ENCODE measurements around the gene PPP1R10. TPM values are rescaled to one million over a fixed set of nuclear protein-coding genes. Genes with fewer than 3 reads are reported as not detected.

The PPP1R10 gene
- total RNA-seq, 1 experiment from 2014 or later = 103 TPM

DNA sequence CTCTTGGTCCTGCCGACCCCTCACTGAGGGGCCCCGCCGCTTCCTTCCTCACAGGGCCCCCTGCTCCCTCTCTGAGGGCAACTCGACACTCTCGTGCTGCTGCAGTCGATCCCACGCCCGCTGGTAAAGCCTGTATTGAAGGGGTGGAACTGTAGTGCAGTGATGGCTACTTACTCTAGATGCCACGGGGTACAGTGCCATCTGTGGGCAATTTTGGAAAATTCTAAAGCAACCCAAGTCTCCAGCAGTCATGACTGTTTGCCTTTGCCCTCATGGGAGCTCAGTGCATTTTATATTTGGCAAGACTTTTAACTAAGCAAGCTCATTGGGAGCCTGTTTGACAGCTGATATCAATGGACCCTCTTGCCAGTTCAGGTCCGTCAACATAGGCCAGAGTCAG lies 23.4 kb upstream of the PPP1R10 start:
- ChIA-PET CTCF (interaction anchor here (0.6 kb wide), 2 partner anchors 26 to 43 kb away, joined by 3 to 4 read pairs; no protein-coding TSS in a partner anchor), POLR2A (interaction anchor here (2.0 to 2.3 kb wide), 2 partner anchors 13 to 22 kb away, joined by 4 to 11 read pairs; partner anchors contain the start of genes MRPS18B and PPP1R10)
- Mint-ChIP-seq H3K9me3 (ENCODE audit: unreplicated experiment) (no peaks in the 10 kb centered on the region), H3K27ac (ENCODE audit: low read depth, unreplicated experiment) (no peak overlapping the region), H3K4me1 (ENCODE audit: insufficient read depth, unreplicated experiment) (peaks cover 1% of the 10 kb centered on the region), H3K36me3 (ENCODE audit: insufficient read depth, unreplicated experiment) (peaks cover 20% of the 10 kb centered on the region), H3K4me3 (ENCODE audit: unreplicated experiment) (no peak overlapping the region), H3K27me3 (ENCODE audit: insufficient read depth, unreplicated experiment) (no peaks in the 10 kb centered on the region)
- BruUV-seq (replicated peaks) = no TSS peak
- DNase-seq (ENCODE audit: unreplicated experiment) = peak; percentile 9
- intact Hi-C loops (cut with micrococcal nuclease) = no loop called here
- TF ChIP-seq, protein P1, sequence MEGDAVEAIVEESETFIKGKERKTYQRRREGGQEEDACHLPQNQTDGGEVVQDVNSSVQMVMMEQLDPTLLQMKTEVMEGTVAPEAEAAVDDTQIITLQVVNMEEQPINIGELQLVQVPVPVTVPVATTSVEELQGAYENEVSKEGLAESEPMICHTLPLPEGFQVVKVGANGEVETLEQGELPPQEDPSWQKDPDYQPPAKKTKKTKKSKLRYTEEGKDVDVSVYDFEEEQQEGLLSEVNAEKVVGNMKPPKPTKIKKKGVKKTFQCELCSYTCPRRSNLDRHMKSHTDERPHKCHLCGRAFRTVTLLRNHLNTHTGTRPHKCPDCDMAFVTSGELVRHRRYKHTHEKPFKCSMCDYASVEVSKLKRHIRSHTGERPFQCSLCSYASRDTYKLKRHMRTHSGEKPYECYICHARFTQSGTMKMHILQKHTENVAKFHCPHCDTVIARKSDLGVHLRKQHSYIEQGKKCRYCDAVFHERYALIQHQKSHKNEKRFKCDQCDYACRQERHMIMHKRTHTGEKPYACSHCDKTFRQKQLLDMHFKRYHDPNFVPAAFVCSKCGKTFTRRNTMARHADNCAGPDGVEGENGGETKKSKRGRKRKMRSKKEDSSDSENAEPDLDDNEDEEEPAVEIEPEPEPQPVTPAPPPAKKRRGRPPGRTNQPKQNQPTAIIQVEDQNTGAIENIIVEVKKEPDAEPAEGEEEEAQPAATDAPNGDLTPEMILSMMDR (IDR thresholded peaks at IDR 0.05; ENCODE audit: unreplicated experiment) = no peak

DNA sequence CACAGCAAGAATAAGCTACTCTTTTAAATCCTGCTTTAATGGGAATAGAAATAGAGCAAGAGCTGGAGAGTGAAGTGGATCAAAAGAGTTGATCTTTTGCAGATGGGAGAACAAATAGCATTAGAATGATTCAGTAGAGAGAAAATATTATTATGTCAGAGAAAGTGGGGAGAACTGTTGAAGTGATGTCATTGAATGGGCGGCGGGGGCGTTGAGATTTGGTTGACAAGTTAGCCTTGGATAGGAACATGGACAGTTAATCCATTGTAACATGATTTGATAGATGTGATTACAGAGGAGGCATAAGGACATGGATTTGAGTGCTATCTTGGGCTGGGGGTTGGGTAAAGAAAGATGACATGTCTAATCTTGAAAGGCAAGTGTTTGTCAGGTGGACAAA lies 18.8 kb upstream of the PPP1R10 start:
- POLR2A ChIA-PET = interaction anchor here (1.7 kb wide), 1 partner anchor 9 kb away, joined by 7 read pairs; the partner anchor contains the start of gene ATAT1
- intact Hi-C loops (cut with micrococcal nuclease) = no loop called here

DNA sequence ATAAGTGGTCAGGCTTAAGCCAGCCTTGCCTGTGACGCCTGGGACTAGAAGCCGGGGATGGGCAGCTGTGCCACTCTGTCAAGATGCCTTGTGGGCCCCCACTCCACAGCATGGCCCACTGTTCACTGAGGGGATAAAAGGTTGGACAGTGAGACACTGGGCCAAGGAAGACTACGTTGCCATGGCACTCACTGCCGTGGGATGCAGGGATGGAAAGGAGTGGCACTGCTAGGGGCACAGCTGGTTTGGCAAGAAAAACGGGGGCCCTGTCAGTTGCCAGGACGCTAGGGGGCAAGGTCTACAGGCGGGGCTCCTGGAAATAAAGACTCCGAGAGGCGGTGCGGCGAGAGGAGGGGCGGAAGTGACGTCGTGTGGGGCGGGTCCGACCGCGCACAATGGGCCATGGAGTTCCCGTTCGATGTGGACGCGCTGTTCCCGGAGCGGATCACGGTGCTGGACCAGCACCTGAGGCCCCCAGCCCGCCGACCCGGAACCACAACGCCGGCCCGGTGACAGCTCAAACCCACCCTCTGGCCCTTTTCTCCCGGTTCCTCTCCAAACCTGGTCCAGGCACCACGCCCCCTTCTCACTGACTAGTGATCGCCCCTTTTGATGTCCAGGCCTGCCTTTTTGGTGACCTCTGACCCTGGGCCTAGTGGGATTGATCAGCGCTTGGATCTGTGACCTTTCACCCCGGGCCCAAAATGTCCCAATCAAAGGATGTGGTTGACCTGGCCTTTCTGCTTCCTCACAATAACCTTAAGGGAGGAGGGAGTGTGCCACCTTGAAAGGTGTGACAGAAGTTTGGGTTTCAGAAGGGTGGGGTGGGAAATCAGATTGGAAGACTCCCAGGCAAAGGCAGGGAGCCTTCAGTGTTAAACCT lies 9.7 kb upstream of the PPP1R10 start, which contains the start of gene ATAT1:
Gene ATAT1 (plus strand): TSS at position 391 of the 883 bp plus-strand sequence.
- Mint-ChIP-seq H3K9me3 (ENCODE audit: unreplicated experiment) (no peaks in the 10 kb centered on the region), H3K27ac (ENCODE audit: low read depth, unreplicated experiment) (peak within 1 kb of the TSS; percentile 93), H3K4me1 (ENCODE audit: insufficient read depth, unreplicated experiment) (peaks cover 7% of the 10 kb centered on the region), H3K36me3 (ENCODE audit: insufficient read depth, unreplicated experiment) (peaks cover 81% of the 10 kb centered on the region), H3K4me3 (ENCODE audit: unreplicated experiment) (peak within 1 kb of the TSS; percentile 82), H3K27me3 (ENCODE audit: insufficient read depth, unreplicated experiment) (no peaks in the 10 kb centered on the region)
- peak; percentile 41 for DNase-seq (ENCODE audit: unreplicated experiment)
- ChIA-PET CTCF (interaction anchor here (0.6 to 1.2 kb wide), 3 partner anchors 104 to 213 kb away, joined by 3 to 5 read pairs (median 3); no protein-coding TSS in a partner anchor), POLR2A (interaction anchor here (0.9 to 3.7 kb wide), 6 partner anchors 8 to 95 kb away, joined by 3 to 40 read pairs (median 8); partner anchors contain the start of genes MRPS18B and PPP1R10)
- TF ChIP-seq, protein P1 (IDR thresholded peaks at IDR 0.05; ENCODE audit: unreplicated experiment) = peak; percentile 20
- BruUV-seq (replicated peaks) = TSS peak; percentile 16
- intact Hi-C loops (cut with micrococcal nuclease) = no loop called here

More for the DNA sequence above, 18.8 kb upstream of the PPP1R10 start:
- no TSS peak for BruUV-seq (replicated peaks)
- Mint-ChIP-seq H3K4me1 (ENCODE audit: insufficient read depth, unreplicated experiment) (no peaks in the 10 kb centered on the region), H3K27me3 (ENCODE audit: insufficient read depth, unreplicated experiment) (no peaks in the 10 kb centered on the region), H3K4me3 (ENCODE audit: unreplicated experiment) (no peak overlapping the region), H3K27ac (ENCODE audit: low read depth, unreplicated experiment) (no peak overlapping the region), H3K9me3 (ENCODE audit: unreplicated experiment) (no peaks in the 10 kb centered on the region), H3K36me3 (ENCODE audit: insufficient read depth, unreplicated experiment) (peaks cover 23% of the 10 kb centered on the region)
- no peak for DNase-seq (ENCODE audit: unreplicated experiment)
- CTCF ChIA-PET = no interaction called here
- TF ChIP-seq, protein P1 (IDR thresholded peaks at IDR 0.05; ENCODE audit: unreplicated experiment) = no peak

DNA sequence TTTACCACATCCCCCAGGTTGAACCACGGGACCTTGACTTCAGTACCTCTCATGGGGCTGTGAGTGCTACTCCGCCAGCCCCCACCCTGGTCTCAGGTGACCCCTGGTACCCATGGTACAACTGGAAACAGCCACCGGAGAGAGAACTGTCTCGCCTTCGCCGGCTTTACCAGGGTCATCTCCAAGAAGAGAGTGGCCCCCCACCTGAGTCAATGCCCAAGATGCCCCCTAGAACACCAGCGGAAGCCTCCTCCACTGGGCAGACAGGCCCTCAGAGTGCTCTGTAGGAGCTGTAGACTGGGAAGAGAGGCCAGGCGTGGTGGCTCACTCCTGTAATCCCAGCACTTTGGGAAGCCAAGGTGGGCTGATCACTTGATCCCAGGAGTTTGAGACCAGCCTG lies 8.5 kb upstream of the PPP1R10 start:
- ChIA-PET POLR2A (interaction anchor here (0.6 to 3.7 kb wide), 6 partner anchors 7 to 30 kb away, joined by 3 to 40 read pairs (median 8); partner anchors contain the start of genes MRPS18B and PPP1R10), CTCF (interaction anchor here (0.5 to 1.2 kb wide), 2 partner anchors 93 to 105 kb away, joined by 4 to 5 read pairs; no protein-coding TSS in a partner anchor)
- intact Hi-C loops (cut with micrococcal nuclease) = no loop called here
- BruUV-seq (replicated peaks) = no TSS peak
- Mint-ChIP-seq H3K27me3 (ENCODE audit: insufficient read depth, unreplicated experiment) (no peaks in the 10 kb centered on the region), H3K4me1 (ENCODE audit: insufficient read depth, unreplicated experiment) (peaks cover 7% of the 10 kb centered on the region), H3K9me3 (ENCODE audit: unreplicated experiment) (no peaks in the 10 kb centered on the region), H3K27ac (ENCODE audit: low read depth, unreplicated experiment) (peak overlapping the region; percentile 93), H3K4me3 (ENCODE audit: unreplicated experiment) (peak overlapping the region; percentile 82), H3K36me3 (ENCODE audit: insufficient read depth, unreplicated experiment) (peaks cover 78% of the 10 kb centered on the region)
- no peak for DNase-seq (ENCODE audit: unreplicated experiment)
- TF ChIP-seq, protein P1 (IDR thresholded peaks at IDR 0.05; ENCODE audit: unreplicated experiment) = no peak
